K562 (cell line): Measurements from ENCODE around the gene MCC. TPM values are rescaled to one million over a fixed set of nuclear protein-coding genes. Genes with fewer than 3 reads are reported as not detected.

Experiments used
- ARID1B ChIP-seq: fragments of 450-650 bp; IDR thresholded peaks from 2 replicates; pipeline ENCODE4 v1.6.1; 2016; ENCODE audit warnings: antibody characterized with exemption, mild to moderate bottlenecking, inconsistent platforms
- ARID2 ChIP-seq: fragments of 450-650 bp; IDR thresholded peaks from 2 replicates; pipeline ENCODE4 v1.6.1; 2017; ENCODE audit warnings: antibody characterized with exemption, mild to moderate bottlenecking
- ATF1 ChIP-seq, 2 experiments: fragments of 450-650 bp in 1 of 2; IDR thresholded peaks; 2 replicates each; pipeline ENCODE4 v1.6.1; 2016; ENCODE audit warnings: missing compliant biosample characterization in 1 of 2, missing genetic modification characterization in 1 of 2
- CREM ChIP-seq: IDR thresholded peaks from 2 replicates; pipeline ENCODE4 v1.6.1; 2014; ENCODE audit warnings: antibody characterized with exemption, low read depth
- CXXC5 ChIP-seq: fragments of 250-450 bp; sonication (Bioruptor Pico); IDR thresholded peaks from 2 replicates; pipeline ENCODE4 v1.8.0; 2022; ENCODE audit warnings: inconsistent platforms, mild to moderate bottlenecking, moderate library complexity
- ESRRA ChIP-seq: fragments of 450-650 bp; IDR thresholded peaks from 2 replicates; pipeline ENCODE4 v1.6.1; 2014; ENCODE audit warnings: low read depth, mild to moderate bottlenecking, moderate library complexity, borderline replicate concordance
- NUFIP1 ChIP-seq: fragments of 450-650 bp; IDR thresholded peaks from 2 replicates; pipeline ENCODE4 v1.6.1; 2018; ENCODE audit not compliant: partially characterized antibody
- RBBP5 ChIP-seq: fragments of 200-600 bp; sonication (generic); IDR thresholded peaks from 2 replicates; pipeline ENCODE4 v1.6.1; 2012; ENCODE audit warnings: borderline replicate concordance, mild to moderate bottlenecking, low read length, control low read depth, inconsistent platforms; ENCODE audit not compliant: insufficient read depth, poor library complexity, severe bottlenecking
- SMAD3 ChIP-seq: fragments of 450-650 bp; formaldehyde crosslinking; conservative IDR thresholded peaks from 2 replicates; pipeline ENCODE4 v1.4.0; 2020; ENCODE audit warnings: mild to moderate bottlenecking
- SRSF1 ChIP-seq: fragments of 200-400 bp; formaldehyde crosslinking; IDR thresholded peaks from 2 replicates; pipeline ENCODE4 v1.6.1; 2017; ENCODE audit warnings: mild to moderate bottlenecking, low read depth, low read length, moderate library complexity
- SRSF3 ChIP-seq: fragments of 200-400 bp; formaldehyde crosslinking; IDR thresholded peaks from 2 replicates; pipeline ENCODE4 v1.6.1; 2016; ENCODE audit warnings: mild to moderate bottlenecking, low read length, moderate library complexity; ENCODE audit not compliant: insufficient read depth
- TAL1 ChIP-seq: fragments of 450-650 bp; IDR thresholded peaks from 2 replicates; pipeline ENCODE4 v1.6.1; 2016; ENCODE audit warnings: mild to moderate bottlenecking
- WHSC1 ChIP-seq: IDR thresholded peaks from one replicate; pipeline ENCODE4 v1.6.1; 2012; ENCODE audit warnings: low read length, control low read depth, inconsistent platforms
- ZNF133 ChIP-seq: fragments of 250-450 bp; sonication (Bioruptor Pico); IDR thresholded peaks from 2 replicates; pipeline ENCODE4 v1.4.0; 2020; ENCODE audit warnings: mild to moderate bottlenecking
- ZNF146 ChIP-seq: IDR thresholded peaks from one replicate; pipeline ENCODE4 v1.6.1; 2018; ENCODE audit warnings: missing compliant biosample characterization; ENCODE audit not compliant: unreplicated experiment
- ZNF75A ChIP-seq: fragments of 450-650 bp; formaldehyde crosslinking; IDR thresholded peaks from 2 replicates; pipeline ENCODE4 v1.4.0; 2020; ENCODE audit warnings: mild to moderate bottlenecking
- polyA plus RNA-seq, 8 experiments: library from polyadenylated mRNA; depleted of rRNA in 4 of 8; stranded (reverse) in 5 of 8; unstranded in 3 of 8; fragments of >200 nt; fragmentation: Nextera tagmentation in 2 of 8; fragmentation: Illumina TruSeq in 1 of 8; extraction: Ambion mirVana in 2 of 8; extraction: Trizol in 1 of 8; gene quantifications; 2 replicates each; pipeline versions ENCODE4 v1.2.1 to v1.2.3, GENCODE V29; 2011 to 2014; ENCODE audit warnings: inconsistent platforms in 1 of 8, missing spikeins in 1 of 8
- total RNA-seq, 7 experiments: library from RNA; depleted of rRNA in 6 of 7; stranded (reverse); fragments of >200 nt in 6 of 7; fragmentation: Illumina TruSeq in 2 of 7; extraction: Trizol in 2 of 7; gene quantifications; 2 replicates each; pipeline versions ENCODE4 v1.2.1 to v1.2.3, GENCODE V29; 2011 to 2021; ENCODE audit warnings: low replicate concordance in 1 of 7
- TF ChIP-seq, protein P1 (sequence below), 2 experiments: IDR thresholded peaks in 1 of 2; conservative IDR thresholded peaks in 1 of 2; 2 replicates each; pipeline ENCODE4 v1.6.1; 2016; ENCODE audit warnings: low read depth in 2 of 2, mild to moderate bottlenecking in 1 of 2, missing compliant biosample characterization in 1 of 2, missing genetic modification characterization in 1 of 2, moderate library complexity in 1 of 2
- TF ChIP-seq, protein P2 (sequence below): fragments of 250-450 bp; sonication (Bioruptor Pico); IDR thresholded peaks from 2 replicates; pipeline ENCODE4 v1.4.0; 2020; ENCODE audit warnings: mild to moderate bottlenecking
- TF ChIP-seq, protein P3 (sequence below): fragments of 450-650 bp; formaldehyde crosslinking; IDR thresholded peaks from 2 replicates; pipeline ENCODE4 v1.4.0; 2020; ENCODE audit warnings: mild to moderate bottlenecking, moderate library complexity
- TF ChIP-seq, protein P4 (sequence below): fragments of 450-650 bp; IDR thresholded peaks from 2 replicates; pipeline ENCODE4 v1.6.1; 2016

MCC gene
- total and polyA plus RNA-seq, 9 of the 15 experiments (the other 6 are each of a cell fraction or from before 2014, with no cell fraction given) = 0.04 to 0.24 (median 0.06) TPM; not detected in 1

DNA sequence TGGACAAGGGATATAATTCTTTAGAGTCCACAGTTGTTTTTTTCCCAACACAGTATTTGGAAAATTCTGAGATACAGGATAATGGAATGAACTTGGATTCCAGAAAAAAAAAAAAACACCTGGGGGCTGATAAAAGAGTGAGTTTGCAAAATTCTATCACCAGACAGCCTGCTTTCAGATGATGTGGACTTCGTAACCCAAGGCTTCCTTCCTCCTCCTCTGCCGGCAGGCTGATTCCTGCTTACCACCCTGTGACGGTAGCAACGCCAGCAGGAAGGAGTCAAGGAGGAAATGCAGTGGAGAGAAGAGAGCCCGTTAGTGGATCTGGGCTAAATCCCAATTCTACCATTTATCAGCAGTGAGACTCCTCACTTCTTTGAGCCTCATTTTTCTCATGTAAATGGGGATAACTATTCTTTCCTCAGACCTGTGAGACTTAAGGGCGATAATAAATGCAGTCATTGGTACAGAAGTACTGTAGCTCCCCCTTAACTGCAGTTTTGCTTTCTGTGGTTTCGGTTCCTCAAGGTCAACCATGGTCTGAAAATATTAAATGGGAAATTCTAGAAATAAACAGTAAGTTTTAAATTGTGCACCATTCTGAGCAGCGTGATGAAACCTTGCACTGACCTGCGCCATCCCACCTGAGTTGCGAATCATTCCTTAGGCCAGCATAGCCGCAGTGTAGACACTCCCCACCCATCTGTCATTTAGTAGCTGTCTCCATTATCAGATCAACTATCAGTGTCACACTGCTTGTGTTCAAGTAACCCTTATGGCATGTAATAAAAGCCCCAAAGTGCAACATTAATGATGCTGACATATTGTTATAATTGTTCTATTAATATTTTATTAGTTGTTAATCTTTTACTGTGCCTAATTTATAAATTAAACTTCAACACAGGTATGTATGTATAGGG lies 440.3 kb downstream of the MCC start (continued):
- TF ChIP-seq, protein P1, sequence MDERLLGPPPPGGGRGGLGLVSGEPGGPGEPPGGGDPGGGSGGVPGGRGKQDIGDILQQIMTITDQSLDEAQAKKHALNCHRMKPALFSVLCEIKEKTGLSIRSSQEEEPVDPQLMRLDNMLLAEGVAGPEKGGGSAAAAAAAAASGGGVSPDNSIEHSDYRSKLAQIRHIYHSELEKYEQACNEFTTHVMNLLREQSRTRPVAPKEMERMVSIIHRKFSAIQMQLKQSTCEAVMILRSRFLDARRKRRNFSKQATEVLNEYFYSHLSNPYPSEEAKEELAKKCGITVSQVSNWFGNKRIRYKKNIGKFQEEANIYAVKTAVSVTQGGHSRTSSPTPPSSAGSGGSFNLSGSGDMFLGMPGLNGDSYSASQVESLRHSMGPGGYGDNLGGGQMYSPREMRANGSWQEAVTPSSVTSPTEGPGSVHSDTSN (CRISPR knock-in tag; IDR thresholded peaks at IDR 0.05; ENCODE audit: low read depth) = no peak
- TF ChIP-seq, protein P1 (tag; conservative IDR thresholded peaks at IDR 0.05; ENCODE audit: low read depth) = peak; percentile 70
- TF ChIP-seq CXXC5 (CRISPR knock-in tag) (peak; percentile 29; the same call in 1 of the 2 replicates), ARID2 (no peak), SRSF1 (no peak), ARID1B (0 out of 2 replicates have a peak, but pooled peaks have one; percentile 47), SRSF3 (no peak), TAL1 (peak; percentile 50), ESRRA (0 out of 2 replicates have a peak, but pooled peaks have one; percentile 29), ZNF146 (CRISPR knock-in tag) (no peak), CREM (0 out of 2 replicates have a peak, but pooled peaks have one; percentile 35), ZNF133 (CRISPR knock-in tag) (no peak), ATF1 (CRISPR knock-in tag; IDR thresholded peaks at IDR 0.05) (no peak), ATF1 (tag; IDR thresholded peaks at IDR 0.05) (peak; percentile 20; the same call in 1 of the 2 replicates), RBBP5 (no peak), NUFIP1 (no peak), WHSC1 (no peak), SMAD3 (no peak), ZNF75A (CRISPR knock-in tag) (no peak)
- TF ChIP-seq, protein P2, sequence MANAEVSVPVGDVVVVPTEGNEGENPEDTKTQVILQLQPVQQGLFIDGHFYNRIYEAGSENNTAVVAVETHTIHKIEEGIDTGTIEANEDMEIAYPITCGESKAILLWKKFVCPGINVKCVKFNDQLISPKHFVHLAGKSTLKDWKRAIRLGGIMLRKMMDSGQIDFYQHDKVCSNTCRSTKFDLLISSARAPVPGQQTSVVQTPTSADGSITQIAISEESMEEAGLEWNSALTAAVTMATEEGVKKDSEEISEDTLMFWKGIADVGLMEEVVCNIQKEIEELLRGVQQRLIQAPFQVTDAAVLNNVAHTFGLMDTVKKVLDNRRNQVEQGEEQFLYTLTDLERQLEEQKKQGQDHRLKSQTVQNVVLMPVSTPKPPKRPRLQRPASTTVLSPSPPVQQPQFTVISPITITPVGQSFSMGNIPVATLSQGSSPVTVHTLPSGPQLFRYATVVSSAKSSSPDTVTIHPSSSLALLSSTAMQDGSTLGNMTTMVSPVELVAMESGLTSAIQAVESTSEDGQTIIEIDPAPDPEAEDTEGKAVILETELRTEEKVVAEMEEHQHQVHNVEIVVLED (CRISPR knock-in tag) = no peak
- TF ChIP-seq, protein P3, sequence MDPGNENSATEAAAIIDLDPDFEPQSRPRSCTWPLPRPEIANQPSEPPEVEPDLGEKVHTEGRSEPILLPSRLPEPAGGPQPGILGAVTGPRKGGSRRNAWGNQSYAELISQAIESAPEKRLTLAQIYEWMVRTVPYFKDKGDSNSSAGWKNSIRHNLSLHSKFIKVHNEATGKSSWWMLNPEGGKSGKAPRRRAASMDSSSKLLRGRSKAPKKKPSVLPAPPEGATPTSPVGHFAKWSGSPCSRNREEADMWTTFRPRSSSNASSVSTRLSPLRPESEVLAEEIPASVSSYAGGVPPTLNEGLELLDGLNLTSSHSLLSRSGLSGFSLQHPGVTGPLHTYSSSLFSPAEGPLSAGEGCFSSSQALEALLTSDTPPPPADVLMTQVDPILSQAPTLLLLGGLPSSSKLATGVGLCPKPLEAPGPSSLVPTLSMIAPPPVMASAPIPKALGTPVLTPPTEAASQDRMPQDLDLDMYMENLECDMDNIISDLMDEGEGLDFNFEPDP = no peak
- TF ChIP-seq, protein P4, sequence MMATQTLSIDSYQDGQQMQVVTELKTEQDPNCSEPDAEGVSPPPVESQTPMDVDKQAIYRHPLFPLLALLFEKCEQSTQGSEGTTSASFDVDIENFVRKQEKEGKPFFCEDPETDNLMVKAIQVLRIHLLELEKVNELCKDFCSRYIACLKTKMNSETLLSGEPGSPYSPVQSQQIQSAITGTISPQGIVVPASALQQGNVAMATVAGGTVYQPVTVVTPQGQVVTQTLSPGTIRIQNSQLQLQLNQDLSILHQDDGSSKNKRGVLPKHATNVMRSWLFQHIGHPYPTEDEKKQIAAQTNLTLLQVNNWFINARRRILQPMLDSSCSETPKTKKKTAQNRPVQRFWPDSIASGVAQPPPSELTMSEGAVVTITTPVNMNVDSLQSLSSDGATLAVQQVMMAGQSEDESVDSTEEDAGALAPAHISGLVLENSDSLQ = peak; percentile 73
